Measurements from ENCODE around the gene CTSS.

GRCh38 chr1:150808121-150808520 lies 42.5 kb upstream of the CTSS start, which contains the start of gene CTSK:
- TF ChIP-seq, protein P1, sequence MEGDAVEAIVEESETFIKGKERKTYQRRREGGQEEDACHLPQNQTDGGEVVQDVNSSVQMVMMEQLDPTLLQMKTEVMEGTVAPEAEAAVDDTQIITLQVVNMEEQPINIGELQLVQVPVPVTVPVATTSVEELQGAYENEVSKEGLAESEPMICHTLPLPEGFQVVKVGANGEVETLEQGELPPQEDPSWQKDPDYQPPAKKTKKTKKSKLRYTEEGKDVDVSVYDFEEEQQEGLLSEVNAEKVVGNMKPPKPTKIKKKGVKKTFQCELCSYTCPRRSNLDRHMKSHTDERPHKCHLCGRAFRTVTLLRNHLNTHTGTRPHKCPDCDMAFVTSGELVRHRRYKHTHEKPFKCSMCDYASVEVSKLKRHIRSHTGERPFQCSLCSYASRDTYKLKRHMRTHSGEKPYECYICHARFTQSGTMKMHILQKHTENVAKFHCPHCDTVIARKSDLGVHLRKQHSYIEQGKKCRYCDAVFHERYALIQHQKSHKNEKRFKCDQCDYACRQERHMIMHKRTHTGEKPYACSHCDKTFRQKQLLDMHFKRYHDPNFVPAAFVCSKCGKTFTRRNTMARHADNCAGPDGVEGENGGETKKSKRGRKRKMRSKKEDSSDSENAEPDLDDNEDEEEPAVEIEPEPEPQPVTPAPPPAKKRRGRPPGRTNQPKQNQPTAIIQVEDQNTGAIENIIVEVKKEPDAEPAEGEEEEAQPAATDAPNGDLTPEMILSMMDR (IDR thresholded peaks at IDR 0.05) = no peak
- TF ChIP-seq EP300 (IDR thresholded peaks at IDR 0.05) = no peak

Data from ovary (tissue), 3 donors.